ENCODE measurements around the gene CFAP45.

DNA sequence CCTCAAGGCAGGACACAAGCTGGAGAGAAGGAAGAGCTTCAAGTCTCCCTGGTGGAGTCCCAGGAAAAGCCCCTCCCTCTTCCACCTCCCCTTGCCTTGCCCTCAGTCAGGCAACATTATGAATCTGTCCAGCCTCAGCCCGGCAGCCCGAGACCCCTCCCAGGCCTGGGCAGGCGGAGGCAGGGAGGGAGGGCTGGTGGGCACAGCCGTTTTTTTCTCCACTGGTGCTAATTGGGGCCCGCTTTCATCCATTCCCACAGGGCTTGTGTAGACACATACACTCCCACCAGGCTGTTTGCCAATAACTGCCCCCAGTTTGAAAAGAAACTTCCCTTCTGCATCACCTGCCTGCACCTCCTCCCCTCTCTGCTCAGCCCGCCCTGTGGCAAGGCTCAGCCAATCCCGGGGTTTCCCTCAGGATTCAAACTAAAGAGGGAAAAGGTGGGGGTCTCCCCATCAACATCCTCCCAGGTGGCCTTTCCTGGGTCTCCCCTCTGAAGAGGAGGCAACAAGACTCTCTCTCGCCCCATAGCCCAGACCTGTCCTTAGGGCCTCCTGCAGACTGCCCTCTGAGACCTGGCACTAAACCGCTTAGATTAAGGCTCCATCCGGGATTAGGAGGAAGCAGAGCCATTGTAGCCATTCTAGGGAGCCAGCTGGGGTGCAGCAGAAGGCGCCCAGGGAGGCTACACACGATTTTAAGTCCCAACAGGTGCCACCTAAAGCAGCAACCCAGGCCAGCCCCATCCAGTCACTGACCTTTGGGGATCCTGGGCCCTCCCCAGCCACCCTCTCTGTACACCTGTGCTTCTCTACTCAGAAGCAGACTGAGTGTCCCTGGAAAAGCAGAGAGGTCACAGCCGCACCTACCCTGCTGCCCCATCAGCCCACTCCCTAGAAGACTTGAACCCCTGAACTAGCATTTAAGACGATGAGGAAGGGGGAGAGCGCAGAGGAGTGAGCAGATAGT, 41.9 kb upstream of the CFAP45 start:
- TF ChIP-seq, protein P1, sequence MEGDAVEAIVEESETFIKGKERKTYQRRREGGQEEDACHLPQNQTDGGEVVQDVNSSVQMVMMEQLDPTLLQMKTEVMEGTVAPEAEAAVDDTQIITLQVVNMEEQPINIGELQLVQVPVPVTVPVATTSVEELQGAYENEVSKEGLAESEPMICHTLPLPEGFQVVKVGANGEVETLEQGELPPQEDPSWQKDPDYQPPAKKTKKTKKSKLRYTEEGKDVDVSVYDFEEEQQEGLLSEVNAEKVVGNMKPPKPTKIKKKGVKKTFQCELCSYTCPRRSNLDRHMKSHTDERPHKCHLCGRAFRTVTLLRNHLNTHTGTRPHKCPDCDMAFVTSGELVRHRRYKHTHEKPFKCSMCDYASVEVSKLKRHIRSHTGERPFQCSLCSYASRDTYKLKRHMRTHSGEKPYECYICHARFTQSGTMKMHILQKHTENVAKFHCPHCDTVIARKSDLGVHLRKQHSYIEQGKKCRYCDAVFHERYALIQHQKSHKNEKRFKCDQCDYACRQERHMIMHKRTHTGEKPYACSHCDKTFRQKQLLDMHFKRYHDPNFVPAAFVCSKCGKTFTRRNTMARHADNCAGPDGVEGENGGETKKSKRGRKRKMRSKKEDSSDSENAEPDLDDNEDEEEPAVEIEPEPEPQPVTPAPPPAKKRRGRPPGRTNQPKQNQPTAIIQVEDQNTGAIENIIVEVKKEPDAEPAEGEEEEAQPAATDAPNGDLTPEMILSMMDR (conservative IDR thresholded peaks at IDR 0.05; ENCODE audit: low read depth, low read length), result no peak
- TF ChIP-seq EZH2 (IDR thresholded peaks at IDR 0.05; ENCODE audit: borderline replicate concordance, low read depth, low read length, poor library complexity, severe bottlenecking), result no peak
